GM13977 (cell line): Measurements from ENCODE around the gene KLHL18.

ENCODE experiments used
- DNase-seq: peaks from one replicate; pipeline ENCODE4 v3.0.0; 2012; ENCODE audit warnings: low spot score
- in situ Hi-C: fragments of 300-500 bp; cut with MboI; formaldehyde crosslinking; loops from one replicate; pipeline ENCODE4 v1.12.0; 2022; ENCODE audit warnings: low sequenced_read_pairs, low pct_unique_long_range_greater_than_20kb, mixed read lengths, inconsistent platforms; ENCODE audit not compliant: unreplicated experiment
- TF ChIP-seq, protein P1 (sequence below): IDR thresholded peaks from 2 replicates; pipeline ENCODE4 v1.5.1; 2012; ENCODE audit warnings: mild to moderate bottlenecking, control low read depth; ENCODE audit not compliant: insufficient read depth; ENCODE audit errors: extremely low read depth, missing control alignments

Gene KLHL18

DNA sequence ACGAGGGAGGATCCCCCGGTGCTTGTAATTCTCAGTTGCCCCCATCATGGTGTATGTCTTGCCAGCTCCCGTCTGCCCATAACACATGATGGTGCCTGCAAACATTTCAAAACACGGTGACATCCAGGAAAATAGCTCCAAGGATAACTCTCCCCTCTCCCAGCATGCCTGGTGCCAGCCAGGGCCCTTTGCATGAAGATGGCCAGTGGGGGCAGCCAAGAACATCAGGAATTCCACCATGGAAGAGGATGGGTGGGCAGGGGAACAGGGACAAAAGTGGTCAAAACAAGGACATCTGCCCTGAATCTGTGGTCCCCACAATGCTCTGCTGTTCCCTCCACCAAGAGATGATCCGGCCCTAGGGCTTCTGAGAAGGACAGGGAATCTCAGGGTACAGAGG, 9.2 kb upstream of the KLHL18 start:
- TF ChIP-seq, protein P1, sequence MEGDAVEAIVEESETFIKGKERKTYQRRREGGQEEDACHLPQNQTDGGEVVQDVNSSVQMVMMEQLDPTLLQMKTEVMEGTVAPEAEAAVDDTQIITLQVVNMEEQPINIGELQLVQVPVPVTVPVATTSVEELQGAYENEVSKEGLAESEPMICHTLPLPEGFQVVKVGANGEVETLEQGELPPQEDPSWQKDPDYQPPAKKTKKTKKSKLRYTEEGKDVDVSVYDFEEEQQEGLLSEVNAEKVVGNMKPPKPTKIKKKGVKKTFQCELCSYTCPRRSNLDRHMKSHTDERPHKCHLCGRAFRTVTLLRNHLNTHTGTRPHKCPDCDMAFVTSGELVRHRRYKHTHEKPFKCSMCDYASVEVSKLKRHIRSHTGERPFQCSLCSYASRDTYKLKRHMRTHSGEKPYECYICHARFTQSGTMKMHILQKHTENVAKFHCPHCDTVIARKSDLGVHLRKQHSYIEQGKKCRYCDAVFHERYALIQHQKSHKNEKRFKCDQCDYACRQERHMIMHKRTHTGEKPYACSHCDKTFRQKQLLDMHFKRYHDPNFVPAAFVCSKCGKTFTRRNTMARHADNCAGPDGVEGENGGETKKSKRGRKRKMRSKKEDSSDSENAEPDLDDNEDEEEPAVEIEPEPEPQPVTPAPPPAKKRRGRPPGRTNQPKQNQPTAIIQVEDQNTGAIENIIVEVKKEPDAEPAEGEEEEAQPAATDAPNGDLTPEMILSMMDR = no peak
- in situ Hi-C loops = no loop called here

DNA sequence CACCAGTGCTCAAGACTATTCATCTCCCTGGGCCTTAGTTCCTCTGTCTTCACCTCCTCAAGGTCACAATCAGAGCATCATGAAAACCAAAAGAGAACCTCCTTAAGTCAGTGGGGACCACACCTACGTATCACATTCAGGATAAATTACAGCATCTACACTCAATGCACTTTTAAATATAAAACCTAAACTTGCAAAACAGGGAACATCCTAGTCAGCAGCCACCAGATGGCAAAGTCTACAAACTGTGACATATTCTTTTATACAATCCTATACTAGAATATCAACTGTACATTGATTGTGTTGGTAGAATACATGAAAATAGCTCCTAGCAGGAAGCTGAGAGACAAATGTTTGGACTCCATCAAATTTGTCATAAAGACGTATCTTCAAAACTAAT, 8.1 kb upstream of the KLHL18 start:
- in situ Hi-C loops = no loop called here
- DNase-seq = no peak
- TF ChIP-seq, protein P1 = no peak

More for the DNA sequence above, 9.2 kb upstream of the KLHL18 start:
- no peak for DNase-seq

DNA sequence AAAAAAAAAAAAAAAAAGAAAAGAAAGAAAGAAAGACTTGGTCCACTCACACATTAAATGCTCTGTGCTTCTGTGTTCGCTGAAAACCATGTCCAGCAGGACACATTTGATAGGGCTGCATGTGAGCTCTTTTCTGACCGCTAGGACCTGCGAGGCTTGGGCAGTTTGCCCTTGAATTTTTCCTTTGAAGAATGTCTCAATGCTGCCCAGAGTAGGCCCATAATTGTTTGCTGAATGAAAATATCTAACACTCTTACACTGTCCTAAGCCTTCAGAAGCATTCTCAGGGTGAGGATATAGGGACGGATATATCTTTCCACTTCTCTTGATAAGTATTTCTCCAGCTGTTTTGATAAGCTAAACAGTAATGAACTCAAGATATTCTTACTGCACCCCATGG, 6.2 kb upstream of the KLHL18 start:
- TF ChIP-seq, protein P1 = no peak
- DNase-seq = no peak
- in situ Hi-C loops = no loop called here

DNA sequence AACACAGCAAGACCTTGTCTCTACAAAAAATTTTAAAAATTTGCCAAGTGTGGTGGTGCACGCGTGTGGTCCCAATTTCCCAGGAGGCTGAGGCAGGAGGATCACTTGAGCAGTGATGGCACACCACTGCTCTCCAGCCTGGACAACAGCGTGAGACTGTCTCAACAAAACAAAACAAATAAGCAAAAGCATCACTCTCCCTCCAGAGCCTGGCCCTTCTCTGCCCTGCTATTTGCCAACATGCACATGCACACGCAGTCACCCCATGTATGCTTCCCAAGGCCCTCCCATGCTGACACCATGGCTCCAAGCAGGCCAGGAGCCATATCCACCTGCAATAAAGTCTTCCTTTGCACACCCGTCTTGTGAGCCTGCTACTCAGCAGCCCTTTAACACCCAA, 2.2 kb upstream of the KLHL18 start:
- TF ChIP-seq, protein P1 = no peak
- in situ Hi-C loops = no loop called here
- DNase-seq = no peak

DNA sequence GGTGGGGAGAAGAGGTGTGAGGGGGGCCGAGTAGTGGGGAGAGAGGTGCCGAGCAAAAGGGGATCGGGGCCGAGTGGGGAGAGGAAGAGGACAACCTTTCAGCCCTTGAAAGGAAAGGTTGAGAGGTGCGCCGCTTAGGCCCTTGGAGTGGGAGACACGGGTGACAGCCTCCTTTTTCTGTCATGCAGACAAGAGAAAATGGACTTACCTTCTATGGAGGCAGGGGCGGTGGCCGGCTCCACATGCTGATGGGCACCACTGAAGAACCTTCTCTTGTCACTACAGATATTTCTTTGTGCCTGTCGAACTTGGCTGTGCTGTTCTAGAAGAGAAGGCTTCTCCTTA, 421 bp downstream of the KLHL18 start:
- in situ Hi-C loops = no loop called here
- no peak for DNase-seq
- TF ChIP-seq, protein P1 = no peak

DNA sequence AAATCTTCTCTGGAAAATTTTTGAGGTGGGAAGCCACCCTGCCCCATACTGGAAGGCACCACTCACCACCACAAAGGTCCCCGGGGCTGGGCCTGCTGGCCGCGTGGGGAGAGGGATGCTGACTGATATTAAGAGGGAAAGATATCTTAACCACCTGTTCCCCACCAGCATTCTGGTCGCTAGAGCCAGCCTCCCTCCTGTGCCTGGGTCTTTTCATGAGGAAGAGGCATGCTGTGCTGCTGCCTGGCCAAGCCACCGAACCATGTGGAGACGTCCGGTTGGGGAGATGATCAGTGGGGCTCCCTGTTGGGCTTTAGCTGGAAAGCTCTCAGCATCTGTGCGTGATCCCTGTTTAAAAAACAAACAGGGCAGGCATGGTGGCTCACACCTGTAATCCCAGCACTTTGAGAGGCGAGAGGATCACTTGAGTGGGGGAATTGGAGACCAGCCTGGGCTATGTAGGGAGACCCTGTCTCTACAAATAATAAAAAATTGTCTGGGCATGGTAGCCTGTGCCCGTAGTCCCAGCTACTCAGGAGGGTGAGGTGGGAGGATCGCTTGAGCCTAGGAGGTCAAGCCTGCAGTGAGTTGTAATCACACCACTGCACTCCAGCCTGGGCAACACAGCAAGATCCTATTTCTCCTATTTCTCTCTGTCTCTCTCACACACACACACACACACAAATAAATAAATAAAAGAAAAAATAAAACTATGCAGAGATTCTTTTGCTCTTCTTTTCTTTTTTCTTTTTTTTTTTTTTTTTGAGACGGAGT, 1.0 kb downstream of the KLHL18 start:
- in situ Hi-C loops = no loop called here
- TF ChIP-seq, protein P1 = no peak
- no peak for DNase-seq
